Measurements from ENCODE around the gene NVL.

The NVL gene

DNA sequence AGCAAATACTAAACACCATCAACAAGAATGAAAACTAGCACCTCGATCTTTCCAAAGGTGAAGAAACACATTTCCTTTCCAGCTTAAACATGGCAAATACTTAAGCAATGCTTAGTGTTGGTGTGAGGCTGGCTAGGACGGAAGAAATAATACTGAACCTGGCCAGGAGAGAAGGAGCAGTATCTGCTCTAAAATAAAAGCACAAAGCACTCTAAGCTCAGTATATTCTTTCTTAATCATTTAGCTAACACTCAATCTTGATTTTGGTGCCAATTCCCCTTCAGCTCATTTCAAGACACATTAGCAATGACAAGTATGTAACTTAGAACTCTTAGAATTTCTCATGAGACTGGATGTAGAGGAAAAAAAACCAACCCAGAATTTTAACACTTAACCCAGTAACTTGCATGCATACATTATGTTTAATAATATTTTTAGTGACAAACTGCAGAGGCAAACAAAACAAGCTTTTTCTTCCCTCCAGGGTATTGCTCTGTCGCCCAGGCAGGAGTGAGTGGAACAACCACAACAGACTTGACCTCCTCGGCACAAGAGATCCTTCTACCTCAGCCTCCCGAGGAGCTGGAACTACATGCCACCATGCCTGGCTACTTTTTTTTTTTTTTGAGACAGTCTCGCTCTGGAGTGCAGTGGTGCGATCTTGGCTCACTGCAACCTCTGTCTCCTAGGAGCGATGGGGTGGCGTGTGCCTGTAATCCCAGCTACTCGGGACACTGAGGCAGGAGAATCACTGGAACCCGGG is 92.7 kb downstream of the NVL start (continued):
- TF ChIP-seq, protein P1, sequence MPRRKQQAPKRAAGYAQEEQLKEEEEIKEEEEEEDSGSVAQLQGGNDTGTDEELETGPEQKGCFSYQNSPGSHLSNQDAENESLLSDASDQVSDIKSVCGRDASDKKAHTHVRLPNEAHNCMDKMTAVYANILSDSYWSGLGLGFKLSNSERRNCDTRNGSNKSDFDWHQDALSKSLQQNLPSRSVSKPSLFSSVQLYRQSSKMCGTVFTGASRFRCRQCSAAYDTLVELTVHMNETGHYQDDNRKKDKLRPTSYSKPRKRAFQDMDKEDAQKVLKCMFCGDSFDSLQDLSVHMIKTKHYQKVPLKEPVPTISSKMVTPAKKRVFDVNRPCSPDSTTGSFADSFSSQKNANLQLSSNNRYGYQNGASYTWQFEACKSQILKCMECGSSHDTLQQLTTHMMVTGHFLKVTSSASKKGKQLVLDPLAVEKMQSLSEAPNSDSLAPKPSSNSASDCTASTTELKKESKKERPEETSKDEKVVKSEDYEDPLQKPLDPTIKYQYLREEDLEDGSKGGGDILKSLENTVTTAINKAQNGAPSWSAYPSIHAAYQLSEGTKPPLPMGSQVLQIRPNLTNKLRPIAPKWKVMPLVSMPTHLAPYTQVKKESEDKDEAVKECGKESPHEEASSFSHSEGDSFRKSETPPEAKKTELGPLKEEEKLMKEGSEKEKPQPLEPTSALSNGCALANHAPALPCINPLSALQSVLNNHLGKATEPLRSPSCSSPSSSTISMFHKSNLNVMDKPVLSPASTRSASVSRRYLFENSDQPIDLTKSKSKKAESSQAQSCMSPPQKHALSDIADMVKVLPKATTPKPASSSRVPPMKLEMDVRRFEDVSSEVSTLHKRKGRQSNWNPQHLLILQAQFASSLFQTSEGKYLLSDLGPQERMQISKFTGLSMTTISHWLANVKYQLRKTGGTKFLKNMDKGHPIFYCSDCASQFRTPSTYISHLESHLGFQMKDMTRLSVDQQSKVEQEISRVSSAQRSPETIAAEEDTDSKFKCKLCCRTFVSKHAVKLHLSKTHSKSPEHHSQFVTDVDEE (CRISPR knock-in tag; IDR thresholded peaks at IDR 0.05) = no peak
- TF ChIP-seq ISL1 (CRISPR knock-in tag; IDR thresholded peaks at IDR 0.05) = no peak

DNA sequence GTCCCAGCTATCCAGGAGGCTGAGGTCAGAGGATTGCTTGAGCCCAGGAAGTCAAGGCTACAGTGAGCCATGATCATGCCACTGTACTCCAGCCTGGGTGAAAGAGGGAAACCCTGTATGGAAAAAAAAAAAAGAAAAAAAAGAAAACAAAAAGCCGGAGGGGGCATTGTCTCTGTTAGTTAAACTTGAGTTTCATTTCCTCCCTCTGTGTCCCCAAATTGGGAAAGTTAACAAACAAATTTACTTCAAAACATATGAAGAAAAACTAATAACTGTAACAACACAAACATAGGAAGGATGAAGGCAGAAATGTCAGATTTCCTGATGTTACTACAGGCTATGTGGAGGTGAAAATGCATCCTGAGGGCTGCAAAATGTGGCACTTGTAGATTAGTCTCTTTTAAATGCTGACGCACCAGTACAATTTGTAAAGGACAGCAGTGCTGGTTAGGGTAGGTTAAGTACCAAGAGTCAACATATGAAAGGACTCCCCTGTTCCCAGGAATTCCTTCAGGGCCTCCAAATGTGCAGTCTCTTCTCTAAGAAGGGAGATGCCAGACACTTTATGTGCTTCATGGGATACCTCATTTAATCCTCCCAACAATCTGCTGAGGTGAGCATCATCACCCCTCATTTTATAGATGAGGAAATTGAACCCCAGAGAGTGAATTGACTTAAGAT is 94.0 kb downstream of the NVL start:
- no peak for ATAC-seq
- no peak for TF ChIP-seq ZNF70 (CRISPR knock-in tag; IDR thresholded peaks at IDR 0.05)
- TF ChIP-seq, protein P2, sequence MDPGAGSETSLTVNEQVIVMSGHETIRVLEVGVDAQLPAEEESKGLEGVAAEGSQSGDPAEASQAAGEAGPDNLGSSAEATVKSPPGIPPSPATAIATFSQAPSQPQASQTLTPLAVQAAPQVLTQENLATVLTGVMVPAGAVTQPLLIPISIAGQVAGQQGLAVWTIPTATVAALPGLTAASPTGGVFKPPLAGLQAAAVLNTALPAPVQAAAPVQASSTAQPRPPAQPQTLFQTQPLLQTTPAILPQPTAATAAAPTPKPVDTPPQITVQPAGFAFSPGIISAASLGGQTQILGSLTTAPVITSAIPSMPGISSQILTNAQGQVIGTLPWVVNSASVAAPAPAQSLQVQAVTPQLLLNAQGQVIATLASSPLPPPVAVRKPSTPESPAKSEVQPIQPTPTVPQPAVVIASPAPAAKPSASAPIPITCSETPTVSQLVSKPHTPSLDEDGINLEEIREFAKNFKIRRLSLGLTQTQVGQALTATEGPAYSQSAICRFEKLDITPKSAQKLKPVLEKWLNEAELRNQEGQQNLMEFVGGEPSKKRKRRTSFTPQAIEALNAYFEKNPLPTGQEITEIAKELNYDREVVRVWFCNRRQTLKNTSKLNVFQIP (CRISPR knock-in tag; IDR thresholded peaks at IDR 0.05; ENCODE audit: borderline replicate concordance, low read depth) = no peak
- TF ChIP-seq ESRRG (CRISPR knock-in tag; IDR thresholded peaks at IDR 0.05) = no peak
- TF ChIP-seq, protein P3, sequence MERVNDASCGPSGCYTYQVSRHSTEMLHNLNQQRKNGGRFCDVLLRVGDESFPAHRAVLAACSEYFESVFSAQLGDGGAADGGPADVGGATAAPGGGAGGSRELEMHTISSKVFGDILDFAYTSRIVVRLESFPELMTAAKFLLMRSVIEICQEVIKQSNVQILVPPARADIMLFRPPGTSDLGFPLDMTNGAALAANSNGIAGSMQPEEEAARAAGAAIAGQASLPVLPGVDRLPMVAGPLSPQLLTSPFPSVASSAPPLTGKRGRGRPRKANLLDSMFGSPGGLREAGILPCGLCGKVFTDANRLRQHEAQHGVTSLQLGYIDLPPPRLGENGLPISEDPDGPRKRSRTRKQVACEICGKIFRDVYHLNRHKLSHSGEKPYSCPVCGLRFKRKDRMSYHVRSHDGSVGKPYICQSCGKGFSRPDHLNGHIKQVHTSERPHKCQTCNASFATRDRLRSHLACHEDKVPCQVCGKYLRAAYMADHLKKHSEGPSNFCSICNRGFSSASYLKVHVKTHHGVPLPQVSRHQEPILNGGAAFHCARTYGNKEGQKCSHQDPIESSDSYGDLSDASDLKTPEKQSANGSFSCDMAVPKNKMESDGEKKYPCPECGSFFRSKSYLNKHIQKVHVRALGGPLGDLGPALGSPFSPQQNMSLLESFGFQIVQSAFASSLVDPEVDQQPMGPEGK (CRISPR knock-in tag; IDR thresholded peaks at IDR 0.05; ENCODE audit: borderline replicate concordance) = no peak
- TF ChIP-seq OSR1 (CRISPR knock-in tag; IDR thresholded peaks at IDR 0.05) = no peak
- no peak for TF ChIP-seq CSDC2 (CRISPR knock-in tag; IDR thresholded peaks at IDR 0.05)
- no peak for TF ChIP-seq ZNF565 (CRISPR knock-in tag; conservative IDR thresholded peaks at IDR 0.05; ENCODE audit: low read depth)
- TF ChIP-seq ISL1 (CRISPR knock-in tag; IDR thresholded peaks at IDR 0.05) = no peak
- TF ChIP-seq BACH2 (CRISPR knock-in tag; IDR thresholded peaks at IDR 0.05; ENCODE audit: borderline replicate concordance) = no peak
- TF ChIP-seq, protein P1 (CRISPR knock-in tag; IDR thresholded peaks at IDR 0.05) = no peak
- no peak for TF ChIP-seq ARNTL (CRISPR knock-in tag; IDR thresholded peaks at IDR 0.05; ENCODE audit: borderline replicate concordance, low read depth)
- no peak for TF ChIP-seq ZC3H10 (CRISPR knock-in tag; IDR thresholded peaks at IDR 0.05)
- TF ChIP-seq, protein P4, sequence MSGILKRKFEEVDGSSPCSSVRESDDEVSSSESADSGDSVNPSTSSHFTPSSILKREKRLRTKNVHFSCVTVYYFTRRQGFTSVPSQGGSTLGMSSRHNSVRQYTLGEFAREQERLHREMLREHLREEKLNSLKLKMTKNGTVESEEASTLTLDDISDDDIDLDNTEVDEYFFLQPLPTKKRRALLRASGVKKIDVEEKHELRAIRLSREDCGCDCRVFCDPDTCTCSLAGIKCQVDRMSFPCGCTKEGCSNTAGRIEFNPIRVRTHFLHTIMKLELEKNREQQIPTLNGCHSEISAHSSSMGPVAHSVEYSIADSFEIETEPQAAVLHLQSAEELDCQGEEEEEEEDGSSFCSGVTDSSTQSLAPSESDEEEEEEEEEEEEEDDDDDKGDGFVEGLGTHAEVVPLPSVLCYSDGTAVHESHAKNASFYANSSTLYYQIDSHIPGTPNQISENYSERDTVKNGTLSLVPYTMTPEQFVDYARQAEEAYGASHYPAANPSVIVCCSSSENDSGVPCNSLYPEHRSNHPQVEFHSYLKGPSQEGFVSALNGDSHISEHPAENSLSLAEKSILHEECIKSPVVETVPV (CRISPR knock-in tag; IDR thresholded peaks at IDR 0.05) = no peak
- TF ChIP-seq, protein P5, sequence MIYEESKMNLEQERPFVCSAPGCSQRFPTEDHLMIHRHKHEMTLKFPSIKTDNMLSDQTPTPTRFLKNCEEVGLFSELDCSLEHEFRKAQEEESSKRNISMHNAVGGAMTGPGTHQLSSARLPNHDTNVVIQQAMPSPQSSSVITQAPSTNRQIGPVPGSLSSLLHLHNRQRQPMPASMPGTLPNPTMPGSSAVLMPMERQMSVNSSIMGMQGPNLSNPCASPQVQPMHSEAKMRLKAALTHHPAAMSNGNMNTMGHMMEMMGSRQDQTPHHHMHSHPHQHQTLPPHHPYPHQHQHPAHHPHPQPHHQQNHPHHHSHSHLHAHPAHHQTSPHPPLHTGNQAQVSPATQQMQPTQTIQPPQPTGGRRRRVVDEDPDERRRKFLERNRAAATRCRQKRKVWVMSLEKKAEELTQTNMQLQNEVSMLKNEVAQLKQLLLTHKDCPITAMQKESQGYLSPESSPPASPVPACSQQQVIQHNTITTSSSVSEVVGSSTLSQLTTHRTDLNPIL (CRISPR knock-in tag; IDR thresholded peaks at IDR 0.05; ENCODE audit: low read depth) = no peak
- no peak for TF ChIP-seq ZNF8 (CRISPR knock-in tag; IDR thresholded peaks at IDR 0.05)
- TF ChIP-seq GLIS3 (CRISPR knock-in tag; IDR thresholded peaks at IDR 0.05) = no peak
- TF ChIP-seq SNAI2 (CRISPR knock-in tag; IDR thresholded peaks at IDR 0.05) = no peak
